CD4-positive, alpha-beta T cell (primary cell): ENCODE results near the gene WDFY2. TPM values are rescaled to one million over a fixed set of nuclear protein-coding genes. Genes with fewer than 3 reads are reported as not detected.

Source experiments
- ATAC-seq: fragments of 200-7000 bp; cut with Tn5 transposase; one replicate; pipeline ENCODE4 v1.10.0; 2022; ENCODE audit warnings: mild to moderate bottlenecking; ENCODE audit not compliant: poor library complexity
- CTCF ChIA-PET: fragments of 350-600 bp; sonication (Branson Sonifier 250); formaldehyde crosslinking; loops from one replicate; lab custom pipeline; 2021; ENCODE audit warnings: antibody characterized with exemption, inconsistent platforms; lab: Charles Lee
- POLR2A ChIA-PET: fragments of 350-600 bp; sonication (Branson Sonifier 250); formaldehyde crosslinking; loops from one replicate; lab custom pipeline; 2021; ENCODE audit warnings: antibody characterized with exemption, inconsistent platforms; lab: Charles Lee
- DNase-seq, 14 experiments: peaks; one replicate each; pipeline ENCODE4 v3.0.0-alpha.2; 2013 to 2020; ENCODE audit warnings: mixed read lengths in 2 of 14
- H3K27ac ChIP-seq, 2 donors: one replicate each; pipeline versions ENCODE4 v1.5.1 to v1.7.0; 2013; ENCODE audit warnings: low read length in 2 of 2, low read depth in 1 of 2, mild to moderate bottlenecking in 1 of 2
- H3K27me3 ChIP-seq, 2 experiments: 1 replicate in 1 of 2; 2 replicates in 1 of 2; pipeline versions ENCODE4 v1.6.1 to v1.7.0; 2013; ENCODE audit warnings: low read length in 2 of 2, control low read depth in 1 of 2, mild to moderate bottlenecking in 1 of 2, moderate library complexity in 1 of 2; ENCODE audit not compliant: insufficient read depth in 2 of 2, control insufficient read depth in 1 of 2
- H3K36me3 ChIP-seq: one replicate; pipeline ENCODE4 v1.6.1; 2013; ENCODE audit warnings: low read length, control low read depth; ENCODE audit not compliant: insufficient read depth
- H3K4me1 ChIP-seq: one replicate; pipeline ENCODE4 v1.6.1; 2013; ENCODE audit warnings: low read length, control low read depth; ENCODE audit not compliant: insufficient read depth
- H3K4me3 ChIP-seq: one replicate; pipeline ENCODE4 v1.5.1; 2013; ENCODE audit warnings: mild to moderate bottlenecking, low read length, moderate library complexity
- H3K9me3 ChIP-seq, 2 experiments: 1 replicate in 1 of 2; 2 replicates in 1 of 2; pipeline versions ENCODE4 v1.6.1 to v1.7.0; 2013; ENCODE audit warnings: low read length in 2 of 2, mild to moderate bottlenecking in 2 of 2, control low read depth in 1 of 2, moderate library complexity in 1 of 2; ENCODE audit not compliant: control insufficient read depth in 1 of 2, insufficient read depth in 1 of 2
- H3K27ac Mint-ChIP-seq: one replicate; pipeline ENCODE4 v1.8.0; 2020; ENCODE audit warnings: mixed read lengths
- H3K27me3 Mint-ChIP-seq: one replicate; pipeline ENCODE4 v1.8.0; 2021; ENCODE audit warnings: mixed read lengths
- H3K36me3 Mint-ChIP-seq: one replicate; pipeline ENCODE4 v1.8.0; 2021; ENCODE audit warnings: low read depth, mixed read lengths
- H3K4me1 Mint-ChIP-seq: one replicate; pipeline ENCODE4 v1.8.0; 2021; ENCODE audit warnings: low read depth, mixed read lengths
- H3K4me3 Mint-ChIP-seq: one replicate; pipeline ENCODE4 v1.8.0; 2020; ENCODE audit warnings: mild to moderate bottlenecking, mixed read lengths
- H3K9me3 Mint-ChIP-seq: one replicate; pipeline ENCODE4 v1.8.0; 2020; ENCODE audit warnings: mixed read lengths
- CTCF ChIP-seq: fragments of 200-600 bp; IDR thresholded peaks from one replicate; pipeline ENCODE4 v1.8.0; 2022; ENCODE audit warnings: antibody characterized with exemption, mild to moderate bottlenecking
- intact Hi-C, 2 experiments: fragments of 100-400 bp; cut with DNase I in 1 of 2; cut with micrococcal nuclease in 1 of 2; formaldehyde crosslinking; loops; one replicate each; pipeline versions ENCODE4 v1.15.1 to v1.9.0; 2023 to 2025; cut with DNase I, micrococcal nuclease
- total RNA-seq, 174 experiments: library from RNA in 2 of 174; stranded (reverse) in 2 of 174; gene quantifications; one replicate each; pipeline ENCODE4 v1.2.3 and lab custom pipeline; 2021 to 2026

The WDFY2 gene
- total RNA-seq, 2 experiments from 2014 or later, result 21.4 to 21.9 TPM

GRCh38 chr13:51675385-51675784, 91.1 kb downstream of the WDFY2 start:
- Histone ChIP-seq H3K36me3 (peaks cover 8% of the 10 kb centered on the region), H3K27me3 (no peaks in the 10 kb centered on the region), H3K4me1 (no peaks in the 10 kb centered on the region), H3K27ac (no peak overlapping the region), H3K4me3 (no peak overlapping the region), H3K9me3 (no peaks in the 10 kb centered on the region)
- Mint-ChIP-seq H3K4me1 (peaks cover 15% of the 10 kb centered on the region), H3K4me3 (no peak overlapping the region), H3K27ac (no peak overlapping the region), H3K36me3 (peaks cover 46% of the 10 kb centered on the region), H3K27me3 (no peaks in the 10 kb centered on the region), H3K9me3 (no peaks in the 10 kb centered on the region)
- intact Hi-C loops, result no loop called here
- ChIA-PET CTCF (interaction anchor here (0.7 to 1.1 kb wide), 2 partner anchors 74 to 122 kb away, joined by 3 read pairs; no protein-coding TSS in a partner anchor), POLR2A (no interaction called here)
- DNase-seq (no peak), ATAC-seq (no peak)
- TF ChIP-seq CTCF, result no peak

GRCh38 chr13:51675877-51676276, 91.6 kb downstream of the WDFY2 start:
- intact Hi-C loops, result no loop called here
- POLR2A ChIA-PET, result no interaction called here
- Mint-ChIP-seq H3K9me3 (no peaks in the 10 kb centered on the region), H3K27me3 (no peaks in the 10 kb centered on the region), H3K36me3 (peaks cover 51% of the 10 kb centered on the region), H3K4me1 (peaks cover 15% of the 10 kb centered on the region), H3K27ac (no peak overlapping the region), H3K4me3 (no peak overlapping the region)
- Histone ChIP-seq H3K27me3 (no peaks in the 10 kb centered on the region), H3K9me3 (no peaks in the 10 kb centered on the region), H3K4me1 (no peaks in the 10 kb centered on the region), H3K27ac (no peak overlapping the region), H3K36me3 (peaks cover 9% of the 10 kb centered on the region), H3K4me3 (no peak overlapping the region)
- TF ChIP-seq CTCF, result no peak
- no peak for ATAC-seq
- CTCF ChIA-PET, result no interaction called here
- DNase-seq, result no peak

GRCh38 chr13:51676739-51677138, 92.5 kb downstream of the WDFY2 start:
- Histone ChIP-seq H3K4me3 (no peak overlapping the region), H3K9me3 (no peaks in the 10 kb centered on the region), H3K27me3 (no peaks in the 10 kb centered on the region), H3K36me3 (peaks cover 9% of the 10 kb centered on the region), H3K4me1 (no peaks in the 10 kb centered on the region), H3K27ac (no peak overlapping the region)
- peaks cover 60% of the 10 kb centered on the region for H3K36me3 Mint-ChIP-seq
- peaks cover 15% of the 10 kb centered on the region for H3K4me1 Mint-ChIP-seq
- no peak overlapping the region for H3K4me3 Mint-ChIP-seq
- H3K27me3 Mint-ChIP-seq, result no peaks in the 10 kb centered on the region
- no peaks in the 10 kb centered on the region for H3K9me3 Mint-ChIP-seq
- H3K27ac Mint-ChIP-seq, result no peak overlapping the region
- ChIA-PET POLR2A (no interaction called here), CTCF (no interaction called here)
- DNase-seq (no peak), ATAC-seq (no peak)
- TF ChIP-seq CTCF, result no peak
- intact Hi-C loops, result no loop called here
